ENCODE measurements around the gene DDI2.
A peak's percentile ranks its signal among the peaks of the same experiment; 100 is the strongest.

Gene DDI2

DNA sequence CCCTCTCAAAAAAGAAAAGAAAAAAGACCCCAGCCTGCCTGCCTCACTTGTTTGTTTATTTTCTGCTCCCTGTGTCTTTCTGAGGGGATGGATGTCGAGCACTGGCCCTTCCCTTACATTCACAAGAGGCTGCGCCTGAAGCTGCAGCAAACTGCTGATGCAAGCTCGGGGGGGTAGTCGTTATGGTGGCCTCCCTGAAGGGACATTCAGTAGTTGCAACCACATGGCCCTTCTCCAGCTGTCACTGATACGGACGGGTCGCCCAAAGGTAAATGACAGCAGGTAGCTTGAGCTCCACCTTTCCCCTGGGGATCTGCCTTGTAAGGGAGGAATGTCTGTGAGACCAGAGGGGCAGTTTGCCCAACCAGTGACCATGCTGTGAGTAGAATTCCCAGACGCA, 84.5 kb downstream of the DDI2 start:
- Mint-ChIP-seq H3K9me3 (no peaks in the 10 kb centered on the region), H3K27ac (peak overlapping the region; percentile 68 to 87 (median 69)), H3K36me3 (ENCODE audit: low read depth) (peaks cover 15% of the 10 kb centered on the region), H3K4me3 (no peak overlapping the region), H3K27me3 (ENCODE audit: low read depth) (no peaks in the 10 kb centered on the region), H3K4me1 (peaks cover 53% of the 10 kb centered on the region)
- TF ChIP-seq CTCF (IDR thresholded peaks at IDR 0.05; ENCODE audit: unreplicated experiment in 3 of 3), result no peak

GRCh38 chr1:15702722-15703550, 85.7 kb downstream of the DDI2 start:
- H3K27ac Mint-ChIP-seq, result peak overlapping the region; percentile 92 to 97 (median 97)
- H3K4me1 Mint-ChIP-seq, result peaks cover 52% of the 10 kb centered on the region
- no peaks in the 10 kb centered on the region for H3K27me3 Mint-ChIP-seq (ENCODE audit: low read depth)
- TF ChIP-seq CTCF (IDR thresholded peaks at IDR 0.05; ENCODE audit: unreplicated experiment in 3 of 3), result no peak
- H3K4me3 Mint-ChIP-seq, result peak overlapping the region; percentile 9 to 44 (median 19)
- no peaks in the 10 kb centered on the region for H3K9me3 Mint-ChIP-seq
- H3K36me3 Mint-ChIP-seq (ENCODE audit: low read depth), result peaks cover 12% of the 10 kb centered on the region

DNA sequence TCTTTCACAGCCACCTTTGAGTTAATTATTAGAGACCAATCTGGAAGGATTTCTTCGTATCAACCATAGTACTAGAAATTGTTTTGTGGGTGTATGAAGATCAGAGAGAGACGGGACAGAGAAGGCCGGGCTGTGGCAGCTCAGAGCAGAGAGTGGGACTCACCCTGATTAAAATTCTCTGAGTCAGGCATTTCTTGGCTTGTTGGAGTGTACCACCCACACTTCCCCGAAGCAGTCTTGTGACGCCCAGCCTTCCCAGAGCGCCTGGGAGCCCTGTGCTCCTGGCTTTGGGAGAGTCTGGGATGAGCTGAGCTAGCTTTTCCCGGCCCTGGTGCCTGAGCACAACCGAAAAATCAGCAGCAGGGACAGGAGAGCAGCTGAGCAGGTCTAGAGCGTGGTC, 86.3 kb downstream of the DDI2 start:
- Mint-ChIP-seq H3K36me3 (ENCODE audit: low read depth) (peaks cover 12% of the 10 kb centered on the region), H3K27ac (peak overlapping the region; percentile 92 to 97 (median 97)), H3K9me3 (no peaks in the 10 kb centered on the region), H3K27me3 (ENCODE audit: low read depth) (no peaks in the 10 kb centered on the region), H3K4me3 (peak overlapping the region; percentile 9 to 44 (median 19)), H3K4me1 (peaks cover 53% of the 10 kb centered on the region)
- no peak for TF ChIP-seq CTCF (IDR thresholded peaks at IDR 0.05; ENCODE audit: unreplicated experiment in 3 of 3)

GRCh38 chr1:15704526-15705183, 87.4 kb downstream of the DDI2 start:
- no peaks in the 10 kb centered on the region for H3K27me3 Mint-ChIP-seq (ENCODE audit: low read depth)
- peak overlapping the region; percentile 92 to 97 (median 97) for H3K27ac Mint-ChIP-seq
- peak overlapping the region in 2 of 3 experiments; percentile 11 to 32 for H3K4me3 Mint-ChIP-seq
- TF ChIP-seq CTCF (IDR thresholded peaks at IDR 0.05; ENCODE audit: unreplicated experiment in 3 of 3), result no peak
- H3K36me3 Mint-ChIP-seq (ENCODE audit: low read depth), result peaks cover 12% of the 10 kb centered on the region
- peaks cover 62% of the 10 kb centered on the region for H3K4me1 Mint-ChIP-seq
- no peaks in the 10 kb centered on the region for H3K9me3 Mint-ChIP-seq

DNA sequence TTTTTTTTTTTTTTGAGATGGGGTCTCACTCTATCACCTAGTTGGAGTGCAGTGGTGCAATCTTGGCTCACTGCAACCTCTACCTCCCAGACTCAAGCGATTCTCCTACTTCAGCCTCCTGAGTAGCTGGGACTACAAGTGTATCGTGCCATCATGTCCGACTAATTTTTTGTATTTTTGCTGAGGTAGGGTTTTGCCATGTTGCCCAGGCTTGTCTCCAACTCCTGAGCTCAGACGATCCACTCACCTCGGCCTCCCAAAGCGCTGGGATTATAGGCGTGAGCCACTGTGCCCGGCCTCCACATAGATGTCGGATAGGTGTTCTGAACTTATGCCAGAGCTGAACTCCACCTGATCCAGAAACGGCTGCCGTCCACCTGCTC, 87.9 kb downstream of the DDI2 start:
- Mint-ChIP-seq H3K27me3 (ENCODE audit: low read depth) (no peaks in the 10 kb centered on the region), H3K27ac (peak overlapping the region; percentile 59 to 97 (median 92)), H3K36me3 (ENCODE audit: low read depth) (peaks cover 12% of the 10 kb centered on the region), H3K4me3 (no peak overlapping the region), H3K9me3 (no peaks in the 10 kb centered on the region), H3K4me1 (peaks cover 62% of the 10 kb centered on the region)
- no peak for TF ChIP-seq CTCF (IDR thresholded peaks at IDR 0.05; ENCODE audit: unreplicated experiment in 3 of 3)

Data from nephron (organoid).